Thymus (tissue), 11 donors: Measurements from ENCODE around the gene KLHL36. TPM values are rescaled to one million over a fixed set of nuclear protein-coding genes. Genes with fewer than 3 reads are reported as not detected.
"Not testable (repeated sequence)": the region's sequence is repeated elsewhere in the genome, so short reads cannot be mapped to it uniquely, and the experiment has no call there.

Experiments
- DNase-seq, 9 donors: peaks; one replicate each; pipeline ENCODE4 v3.0.0-alpha.2; 2013; ENCODE audit warnings: low spot score in 9 of 9, low read depth in 6 of 9, missing footprints in 1 of 9
- H3K27ac ChIP-seq, 2 donors: one replicate each; pipeline ENCODE4 v1.5.1; 2013; ENCODE audit warnings: control low read depth in 1 of 2, low read depth in 1 of 2, low read length in 1 of 2, mild to moderate bottlenecking in 1 of 2, moderate library complexity in 1 of 2
- H3K27me3 ChIP-seq, 2 donors: one replicate each; pipeline ENCODE4 v1.5.1; 2013; ENCODE audit warnings: low read length in 1 of 2; ENCODE audit not compliant: control insufficient read depth in 2 of 2, insufficient read depth in 1 of 2
- H3K36me3 ChIP-seq, 2 donors: one replicate each; pipeline ENCODE4 v1.5.1; 2013; ENCODE audit warnings: low read length in 1 of 2, mild to moderate bottlenecking in 1 of 2, moderate library complexity in 1 of 2; ENCODE audit not compliant: control insufficient read depth in 2 of 2, insufficient read depth in 2 of 2
- H3K4me1 ChIP-seq, 2 donors: one replicate each; pipeline ENCODE4 v1.5.1; 2013; ENCODE audit warnings: low read length in 2 of 2; ENCODE audit not compliant: control insufficient read depth in 2 of 2, insufficient read depth in 2 of 2
- H3K4me3 ChIP-seq, 2 donors: one replicate each; pipeline ENCODE4 v1.5.1; 2013; ENCODE audit warnings: low read length in 2 of 2, control low read depth in 1 of 2, mild to moderate bottlenecking in 1 of 2
- H3K9me3 ChIP-seq, 2 donors: one replicate each; pipeline ENCODE4 v1.5.1; 2013; ENCODE audit warnings: low read length in 1 of 2, mild to moderate bottlenecking in 1 of 2; ENCODE audit not compliant: control insufficient read depth in 2 of 2, insufficient read depth in 1 of 2
- WGBS: extraction: QIAGEN DNeasy Blood & Tissue Kit; methylation state at CpG from one replicate; pipeline ENCODE4 v1.1.7; 2013; 5-methylcytosine and 5-hydroxymethylcytosine counted together
- polyA plus RNA-seq: library from polyadenylated mRNA; stranded (reverse); fragments of 200-250 nt; gene quantifications from one replicate; pipeline ENCODE4 v1.2.3, GENCODE V29; 2013
- total RNA-seq: library from RNA; stranded (reverse); fragments of 120-200 nt; gene quantifications from one replicate; pipeline ENCODE4 v1.2.4, GENCODE V29; 2013
- donor health status: healthy.

The KLHL36 gene
- total and polyA plus RNA-seq, 2 donors = 14.4 to 17.8 TPM

DNA sequence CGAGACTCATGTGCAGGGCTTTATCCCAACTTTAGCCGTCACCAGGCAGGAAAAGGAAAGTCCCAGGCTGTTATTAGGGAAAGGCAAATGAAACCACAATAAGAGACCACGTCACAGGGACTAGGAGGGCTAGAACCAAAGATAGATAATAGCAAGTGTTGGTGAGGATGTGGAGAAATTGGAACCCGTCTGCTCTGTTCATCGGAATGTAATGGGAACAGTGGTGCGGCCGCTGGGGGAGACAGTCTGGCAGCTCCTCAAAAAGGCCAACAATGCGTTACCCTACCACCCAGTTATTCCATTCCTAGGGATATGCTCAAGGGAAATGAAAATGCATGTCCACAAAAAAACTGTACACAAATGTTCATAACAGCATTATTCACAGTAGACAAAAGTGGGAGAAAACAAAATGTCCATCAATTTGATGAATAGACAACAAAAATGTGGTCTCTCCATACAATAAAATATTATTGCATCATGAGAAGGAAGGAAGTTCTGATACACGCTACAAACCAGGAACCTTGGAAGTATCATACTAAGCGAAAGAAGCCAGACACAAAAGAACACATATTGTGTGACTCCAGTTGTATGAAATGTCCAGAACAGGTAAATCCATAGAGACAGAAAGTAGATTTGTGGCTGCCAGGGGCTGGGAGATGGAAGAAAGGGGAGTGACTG lies 32.0 kb downstream of the KLHL36 start:
- no peaks in the 10 kb centered on the region for H3K9me3 ChIP-seq
- peaks cover 2 to 20% of the 10 kb centered on the region in 2 donors for H3K27me3 ChIP-seq
- WGBS = 96% methylated on average over 10 of the region's 10 CpGs

DNA sequence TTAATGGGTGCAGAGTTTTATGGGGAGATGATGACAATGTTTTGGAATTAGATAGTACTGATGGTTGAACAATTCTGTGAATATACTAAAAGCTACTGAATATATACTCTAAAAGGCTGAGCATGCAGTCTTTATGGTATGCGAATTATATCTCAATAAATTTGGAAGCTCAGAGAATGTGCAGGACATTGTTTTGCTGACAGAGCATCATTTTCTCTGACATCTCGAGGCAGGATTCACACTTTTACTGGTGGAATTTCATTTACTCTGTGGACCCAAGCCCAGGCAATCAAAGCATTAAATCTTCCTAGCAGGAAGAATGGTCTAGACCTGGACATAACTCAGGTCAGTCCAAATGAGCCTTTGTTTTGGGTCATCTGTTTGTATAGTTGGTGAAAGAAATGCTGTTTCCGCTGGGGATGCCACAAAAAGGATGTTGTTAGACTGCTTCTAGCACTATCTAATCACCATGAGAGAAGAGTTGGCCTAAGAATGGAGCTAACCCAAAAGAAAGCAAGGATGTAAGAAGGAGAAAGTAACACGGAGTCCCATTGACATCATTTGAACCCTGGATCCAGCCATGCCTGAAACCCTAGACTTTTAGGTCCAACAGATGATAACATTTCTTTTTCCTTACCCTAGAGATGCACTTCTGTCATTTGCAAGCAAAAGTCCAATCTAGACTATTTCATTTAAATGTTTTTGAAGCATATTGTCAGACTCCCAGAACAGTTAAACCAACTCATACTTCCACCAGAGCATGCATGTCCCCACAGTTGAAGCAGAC lies 32.7 kb downstream of the KLHL36 start:
- Histone ChIP-seq H3K36me3 (no peaks in the 10 kb centered on the region), H3K27me3 (peaks cover 2 to 20% of the 10 kb centered on the region in 2 donors), H3K4me3 (no peak overlapping the region), H3K27ac (no peak overlapping the region), H3K4me1 (no peaks in the 10 kb centered on the region), H3K9me3 (no peaks in the 10 kb centered on the region)
- WGBS = 98% methylated on average over 4 of the region's 4 CpGs
- DNase-seq = no peak

More for the DNA sequence above, 32.0 kb downstream of the KLHL36 start:
- H3K4me1 ChIP-seq = no peaks in the 10 kb centered on the region
- H3K36me3 ChIP-seq = no peaks in the 10 kb centered on the region
- no peak overlapping the region for H3K27ac ChIP-seq
- no peak overlapping the region for H3K4me3 ChIP-seq
- DNase-seq = no peak

DNA sequence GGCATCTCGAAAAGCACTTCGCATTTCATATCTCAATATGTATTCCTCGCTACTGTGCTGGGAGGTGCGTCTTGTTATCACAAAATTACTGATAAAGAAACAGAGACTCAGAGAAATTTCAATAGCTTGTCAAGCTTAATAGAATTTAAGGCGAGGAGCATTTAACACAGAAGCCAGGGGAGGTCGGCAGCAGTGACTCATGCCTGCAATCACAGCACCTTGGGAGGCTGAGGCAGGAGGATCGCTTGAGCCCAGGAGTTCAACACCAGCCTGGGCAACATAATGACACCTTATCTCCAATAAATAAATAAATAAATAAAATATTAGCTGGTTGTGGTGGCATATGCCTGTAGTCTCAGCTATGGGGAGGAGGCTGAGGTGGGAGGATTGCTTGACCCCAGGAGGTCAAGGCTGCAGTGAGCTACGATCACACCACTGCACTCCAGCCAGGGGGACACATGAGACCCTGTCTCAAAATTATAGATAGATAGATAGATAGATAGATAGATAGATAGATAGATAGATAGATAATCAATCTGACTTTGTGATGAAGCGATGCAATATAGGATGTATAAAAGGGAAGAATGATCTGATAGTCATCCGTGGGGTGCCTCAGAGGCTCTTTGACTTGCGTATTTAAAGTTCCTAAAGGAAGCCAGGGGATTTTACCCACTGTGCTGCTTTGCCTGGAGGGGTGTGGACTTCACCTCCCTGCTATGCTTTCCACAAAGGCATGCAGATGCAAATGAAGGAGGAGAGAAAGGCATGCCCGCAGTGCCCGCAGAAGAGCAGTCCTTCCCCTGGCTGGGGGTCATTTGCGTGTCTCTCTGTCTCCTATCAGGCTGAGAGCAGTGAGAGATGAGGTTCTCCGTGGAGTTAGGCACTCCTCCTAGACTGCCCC lies 35.6 kb downstream of the KLHL36 start:
- DNase-seq = no peak
- Histone ChIP-seq H3K4me3 (no peak overlapping the region), H3K4me1 (no peaks in the 10 kb centered on the region), H3K27me3 (peaks cover 2 to 13% of the 10 kb centered on the region in 2 donors), H3K27ac (no peak overlapping the region), H3K36me3 (no peaks in the 10 kb centered on the region), H3K9me3 (no peaks in the 10 kb centered on the region)
- WGBS = 89% methylated on average over 15 of the region's 15 CpGs

DNA sequence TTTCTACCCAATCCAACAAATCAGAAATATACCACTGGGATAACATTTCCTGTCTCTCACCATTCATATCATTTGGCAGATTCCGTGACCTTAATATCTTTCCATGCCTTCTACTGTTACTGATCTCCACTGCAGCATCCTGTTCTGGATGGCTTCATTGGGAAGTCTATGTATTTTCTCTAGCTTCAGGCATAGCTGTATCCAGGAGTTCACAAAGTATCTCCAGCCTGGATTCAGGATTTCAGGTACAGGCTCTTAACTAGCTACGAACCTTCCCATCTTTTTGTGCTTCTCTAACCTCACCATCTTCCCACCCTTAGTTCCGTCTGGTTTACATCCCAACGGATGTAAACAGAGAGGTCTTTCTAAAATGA lies 36.3 kb downstream of the KLHL36 start:
- Histone ChIP-seq H3K27ac (no peak overlapping the region), H3K9me3 (no peaks in the 10 kb centered on the region), H3K4me1 (no peaks in the 10 kb centered on the region), H3K4me3 (no peak overlapping the region), H3K27me3 (peaks cover 2 to 13% of the 10 kb centered on the region in 2 donors), H3K36me3 (no peaks in the 10 kb centered on the region)
- no peak for DNase-seq
- 96% methylated on average over 4 of the region's 4 CpGs for WGBS

DNA sequence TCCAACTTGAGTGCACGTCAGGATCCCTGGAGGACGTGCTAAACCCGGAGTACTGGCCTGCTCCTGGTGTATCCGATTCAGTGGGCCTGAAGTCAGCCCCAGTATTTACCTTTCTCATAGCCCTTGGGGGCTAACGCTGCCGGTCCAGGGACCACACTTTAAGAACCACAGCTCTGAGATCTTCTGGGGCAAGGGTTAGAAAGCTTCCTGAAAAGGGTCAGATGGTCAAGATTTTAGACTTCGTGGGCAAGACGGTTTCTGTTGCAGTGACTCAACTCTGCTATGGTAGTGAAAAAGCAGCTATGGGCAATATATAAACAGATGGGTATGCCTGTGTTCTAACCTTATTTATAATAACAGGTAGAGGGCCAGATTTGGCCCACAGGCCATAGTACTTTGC lies 36.9 kb downstream of the KLHL36 start:
- no peak for DNase-seq
- WGBS = 95% methylated on average over 8 of the region's 8 CpGs
- no peak overlapping the region for H3K27ac ChIP-seq
- no peak overlapping the region for H3K4me3 ChIP-seq
- no peaks in the 10 kb centered on the region for H3K4me1 ChIP-seq
- peaks cover 2 to 13% of the 10 kb centered on the region in 2 donors for H3K27me3 ChIP-seq
- H3K9me3 ChIP-seq = no peaks in the 10 kb centered on the region
- H3K36me3 ChIP-seq = no peaks in the 10 kb centered on the region

DNA sequence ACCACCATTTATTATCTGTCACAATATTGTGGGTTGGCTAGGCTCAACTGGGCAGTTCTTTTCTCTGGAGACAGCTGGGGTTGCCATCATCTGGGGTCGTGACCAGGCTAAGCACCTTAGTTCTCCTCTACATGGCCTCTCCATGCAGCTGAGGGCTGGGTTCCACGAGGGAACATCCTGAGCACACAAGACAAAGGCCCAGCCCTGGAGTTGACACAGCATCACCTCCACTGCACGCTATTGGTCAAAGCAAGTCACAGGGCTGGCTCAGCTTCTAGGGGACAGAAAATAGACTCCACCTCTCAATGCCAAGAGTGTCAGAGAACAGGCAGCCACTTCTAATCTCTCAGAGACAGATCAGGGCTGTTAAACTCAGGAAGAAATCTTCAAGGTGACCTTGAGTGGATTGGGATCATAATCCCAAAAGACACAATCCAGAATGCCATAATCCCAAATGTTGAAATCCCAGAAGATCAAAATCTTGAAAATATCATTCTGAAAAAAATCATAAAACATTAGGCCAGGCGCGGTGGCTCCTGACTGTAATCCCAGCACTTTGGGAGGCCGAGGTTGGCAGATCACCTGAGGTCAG lies 38.5 kb downstream of the KLHL36 start:
- Histone ChIP-seq H3K27ac (no peak overlapping the region), H3K4me3 (no peak overlapping the region), H3K9me3 (no peaks in the 10 kb centered on the region), H3K4me1 (no peaks in the 10 kb centered on the region), H3K36me3 (no peaks in the 10 kb centered on the region), H3K27me3 (peaks cover 2 to 13% of the 10 kb centered on the region in 2 donors)
- no peak for DNase-seq
- 92% methylated on average over 6 of the region's 6 CpGs for WGBS

DNA sequence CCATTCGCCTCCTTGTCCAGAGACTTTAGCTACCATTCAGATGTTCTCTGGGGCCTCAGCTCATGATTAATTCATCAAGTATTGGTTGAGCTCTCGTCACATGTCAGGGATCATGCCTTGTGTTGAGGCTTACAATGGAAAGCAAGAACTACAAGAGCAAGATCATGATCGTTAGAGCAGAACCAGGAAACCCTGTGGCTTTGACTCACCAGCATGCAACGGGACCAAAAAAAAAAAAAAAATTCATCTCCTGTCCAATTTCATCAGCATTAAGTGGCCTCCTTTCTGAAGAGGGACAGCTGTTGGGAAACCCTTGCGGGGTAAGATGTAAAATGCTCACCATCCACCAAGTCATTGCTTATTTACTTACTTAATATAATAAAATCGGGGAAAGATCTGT lies 39.4 kb downstream of the KLHL36 start:
- DNase-seq = no peak
- Histone ChIP-seq H3K9me3 (no peaks in the 10 kb centered on the region), H3K27ac (no peak overlapping the region), H3K4me3 (no peak overlapping the region), H3K27me3 (peaks cover 2 to 11% of the 10 kb centered on the region in 2 donors), H3K36me3 (no peaks in the 10 kb centered on the region), H3K4me1 (no peaks in the 10 kb centered on the region)
- WGBS = 74% methylated on average over 6 of the region's 6 CpGs

DNA sequence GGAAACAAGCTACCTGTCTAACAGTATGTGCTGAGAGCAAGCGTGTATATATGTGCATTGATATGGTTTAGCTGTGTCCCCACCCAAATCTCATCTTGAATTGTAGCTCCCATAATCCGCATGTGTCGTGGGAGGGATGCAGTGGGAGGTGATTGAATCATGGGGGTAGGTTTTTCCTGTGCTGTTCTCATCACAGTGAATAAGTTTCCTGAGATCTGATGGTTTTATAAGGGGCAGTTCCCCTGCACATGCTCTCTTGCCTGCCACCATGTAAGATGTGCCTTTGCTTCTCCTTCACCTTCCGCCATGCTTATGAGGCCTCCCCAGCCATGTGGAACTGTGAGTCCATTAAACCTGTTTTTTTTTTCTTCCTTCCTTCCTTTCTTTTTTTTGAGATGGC lies 39.9 kb downstream of the KLHL36 start:
- not testable (repeated sequence) for H3K27ac ChIP-seq, H3K4me1 ChIP-seq, DNase-seq, H3K36me3 ChIP-seq, H3K4me3 ChIP-seq, H3K9me3 ChIP-seq
- WGBS = 98% methylated on average over 4 of the region's 4 CpGs
- H3K27me3 ChIP-seq = peaks cover 2 to 10% of the 10 kb centered on the region in 2 donors
